Neuronal stem cell (in vitro differentiated cells): Measurements from ENCODE around the gene TRAF3.

ENCODE experiments used
- DNase-seq: peaks from one replicate; pipeline ENCODE4 v3.0.0-alpha.2; 2013; ENCODE audit warnings: low spot score
- H2AFZ ChIP-seq: one replicate; pipeline ENCODE4 v1.6.1; 2013; ENCODE audit warnings: mild to moderate bottlenecking, low read length, inconsistent platforms
- H2AK5ac ChIP-seq: 2 replicates; pipeline ENCODE4 v1.6.1; 2013; ENCODE audit warnings: low read depth, mild to moderate bottlenecking, inconsistent platforms, low read length, moderate library complexity, mixed read lengths
- H2BK120ac ChIP-seq: 2 replicates; pipeline ENCODE4 v1.6.1; 2013; ENCODE audit warnings: low read depth, mild to moderate bottlenecking, inconsistent platforms, low read length, moderate library complexity, mixed read lengths
- H2BK12ac ChIP-seq: one replicate; pipeline ENCODE4 v1.6.1; 2013; ENCODE audit warnings: low read length, inconsistent platforms
- H2BK15ac ChIP-seq: 2 replicates; pipeline ENCODE4 v1.6.1; 2013; ENCODE audit warnings: mild to moderate bottlenecking, low read length, inconsistent platforms, mixed read lengths
- H2BK5ac ChIP-seq: one replicate; pipeline ENCODE4 v1.6.1; 2013; ENCODE audit warnings: inconsistent platforms, mild to moderate bottlenecking, low read length, moderate library complexity
- H3K14ac ChIP-seq: one replicate; pipeline ENCODE4 v1.6.1; 2013; ENCODE audit warnings: low read length, inconsistent platforms
- H3K18ac ChIP-seq: 2 replicates; pipeline ENCODE4 v1.6.1; 2013; ENCODE audit warnings: low read length, inconsistent platforms
- H3K23ac ChIP-seq: 2 replicates; pipeline ENCODE4 v1.6.1; 2013; ENCODE audit warnings: low read depth, mild to moderate bottlenecking, mixed read lengths, low read length, inconsistent platforms; ENCODE audit not compliant: poor library complexity
- H3K27ac ChIP-seq: replicated peaks from 3 replicates; pipeline ENCODE4 v1.5.1; 2013; ENCODE audit warnings: low read length, inconsistent platforms
- H3K27me3 ChIP-seq, 3 experiments: 2 replicates each; pipeline ENCODE4 v1.6.1; 2013; ENCODE audit warnings: low read length in 3 of 3, mild to moderate bottlenecking in 2 of 3, inconsistent platforms in 1 of 3, low read depth in 1 of 3, mixed read lengths in 1 of 3, moderate library complexity in 1 of 3; ENCODE audit not compliant: control insufficient read depth in 3 of 3, insufficient read depth in 3 of 3
- H3K36me3 ChIP-seq, 2 donors: replicated peaks in 1 of 2; 2 replicates each; pipeline ENCODE4 v1.6.1; 2013; ENCODE audit warnings: low read length in 2 of 2; ENCODE audit not compliant: control insufficient read depth in 2 of 2, insufficient read depth in 2 of 2
- H3K4ac ChIP-seq: 2 replicates; pipeline ENCODE4 v1.6.1; 2013; ENCODE audit warnings: inconsistent platforms, mild to moderate bottlenecking, low read length, moderate library complexity
- H3K4me1 ChIP-seq, 2 donors: 1 replicate in 1 of 2; 2 replicates in 1 of 2; pipeline ENCODE4 v1.6.1; 2013; ENCODE audit warnings: low read length in 2 of 2, low read depth in 1 of 2; ENCODE audit not compliant: control insufficient read depth in 2 of 2, insufficient read depth in 1 of 2
- H3K4me2 ChIP-seq: one replicate; pipeline ENCODE4 v1.6.1; 2013; ENCODE audit warnings: mild to moderate bottlenecking, low read length, inconsistent platforms; ENCODE audit not compliant: insufficient read depth, poor library complexity, severe bottlenecking
- H3K4me3 ChIP-seq, 2 donors: 2 replicates each; pipeline ENCODE4 v1.5.1; 2013; ENCODE audit warnings: low read length in 2 of 2, mild to moderate bottlenecking in 2 of 2, inconsistent platforms in 1 of 2, moderate library complexity in 1 of 2
- H3K79me1 ChIP-seq: one replicate; pipeline ENCODE4 v1.6.1; 2013; ENCODE audit warnings: low read depth, mild to moderate bottlenecking, inconsistent platforms, low read length, moderate library complexity
- H3K9ac ChIP-seq: one replicate; pipeline ENCODE4 v1.6.1; 2013; ENCODE audit warnings: mild to moderate bottlenecking, low read depth, low read length, inconsistent platforms; ENCODE audit not compliant: poor library complexity
- H3K9me3 ChIP-seq, 2 donors: replicated peaks in 1 of 2; 2 replicates each; pipeline versions ENCODE3 to v1.6.1; 2013; ENCODE audit warnings: low read length in 2 of 2, mild to moderate bottlenecking in 2 of 2, inconsistent platforms in 1 of 2, low read depth in 1 of 2, mixed read lengths in 1 of 2, moderate library complexity in 1 of 2; ENCODE audit not compliant: control insufficient read depth in 2 of 2, insufficient read depth in 1 of 2
- H4K8ac ChIP-seq: one replicate; pipeline ENCODE4 v1.6.1; 2013; ENCODE audit warnings: low read depth, mild to moderate bottlenecking, inconsistent platforms, low read length, moderate library complexity
- H4K91ac ChIP-seq: one replicate; pipeline ENCODE4 v1.6.1; 2013; ENCODE audit warnings: low read length, low read depth, mild to moderate bottlenecking, inconsistent platforms; ENCODE audit not compliant: poor library complexity
- WGBS, 2 donors: extraction: QIAGEN DNeasy Blood & Tissue Kit; methylation state at CpG; one replicate each; pipeline ENCODE4 v1.1.7; 2013; ENCODE audit warnings: missing lambda C conversion rate in 2 of 2, mixed read lengths in 1 of 2; ENCODE audit not compliant: insufficient read length in 2 of 2, insufficient replicate concordance in 1 of 2; ENCODE audit errors: extremely low coverage in 2 of 2; 5-methylcytosine and 5-hydroxymethylcytosine counted together

Gene TRAF3

GRCh38 chr14:102804858-102805257 is 27.6 kb downstream of the TRAF3 start:
- H2BK120ac ChIP-seq: no peak overlapping the region
- H2AFZ ChIP-seq: no peak overlapping the region
- no peak overlapping the region for H3K14ac ChIP-seq
- no peaks in the 10 kb centered on the region for H3K36me3 ChIP-seq
- no peak overlapping the region for H2BK15ac ChIP-seq
- H2BK5ac ChIP-seq: no peak overlapping the region
- no peak overlapping the region for H3K4me2 ChIP-seq
- no peak overlapping the region for H3K4ac ChIP-seq
- H4K91ac ChIP-seq: no peak overlapping the region
- no peak overlapping the region for H3K18ac ChIP-seq
- no peak overlapping the region for H2BK12ac ChIP-seq
- H3K27me3 ChIP-seq: no peaks in the 10 kb centered on the region
- H3K9ac ChIP-seq: no peak overlapping the region
- H2AK5ac ChIP-seq: no peak overlapping the region
- H3K4me3 ChIP-seq: no peak overlapping the region
- no peak overlapping the region for H3K23ac ChIP-seq
- no peak for DNase-seq
- H3K4me1 ChIP-seq: peaks cover 0 to 2% of the 10 kb centered on the region in 2 donors
- H3K27ac ChIP-seq: no peak overlapping the region
- no peak overlapping the region for H4K8ac ChIP-seq
- no peaks in the 10 kb centered on the region for H3K79me1 ChIP-seq
- no CpG with 5 or more reads among the region's 1 CpG for WGBS, 2 donors
- H3K9me3 ChIP-seq: peaks cover 0 to 4% of the 10 kb centered on the region in 2 donors

GRCh38 chr14:102805371-102805891 is 28.2 kb downstream of the TRAF3 start:
- no peak overlapping the region for H2BK15ac ChIP-seq
- H2AK5ac ChIP-seq: no peak overlapping the region
- H3K14ac ChIP-seq: no peak overlapping the region
- peaks cover 0 to 2% of the 10 kb centered on the region in 2 donors for H3K4me1 ChIP-seq
- no peak overlapping the region for H3K23ac ChIP-seq
- no peak overlapping the region for H4K8ac ChIP-seq
- H3K4me3 ChIP-seq: no peak overlapping the region
- no peak overlapping the region for H2BK120ac ChIP-seq
- H3K79me1 ChIP-seq: no peaks in the 10 kb centered on the region
- no CpG with 5 or more reads among the region's 9 CpGs for WGBS, 2 donors
- H2BK12ac ChIP-seq: no peak overlapping the region
- no peak overlapping the region for H2BK5ac ChIP-seq
- no peak overlapping the region for H4K91ac ChIP-seq
- no peak overlapping the region for H3K4me2 ChIP-seq
- H3K27ac ChIP-seq: no peak overlapping the region
- no peak overlapping the region for H3K4ac ChIP-seq
- no peaks in the 10 kb centered on the region for H3K27me3 ChIP-seq
- no peak overlapping the region for H3K18ac ChIP-seq
- no peak for DNase-seq
- H3K9ac ChIP-seq: no peak overlapping the region
- H2AFZ ChIP-seq: no peak overlapping the region
- peaks cover 0 to 4% of the 10 kb centered on the region in 2 donors for H3K9me3 ChIP-seq
- no peaks in the 10 kb centered on the region for H3K36me3 ChIP-seq

GRCh38 chr14:102805941-102806340 is 28.7 kb downstream of the TRAF3 start:
- H3K27me3 ChIP-seq: no peaks in the 10 kb centered on the region
- no peak overlapping the region for H2BK120ac ChIP-seq
- WGBS, 2 donors: no CpG with 5 or more reads among the region's 5 CpGs
- H3K4me2 ChIP-seq: no peak overlapping the region
- H3K4me3 ChIP-seq: no peak overlapping the region
- no peak overlapping the region for H2BK5ac ChIP-seq
- no peak overlapping the region for H2BK15ac ChIP-seq
- no peaks in the 10 kb centered on the region for H3K79me1 ChIP-seq
- no peak for DNase-seq
- H3K18ac ChIP-seq: no peak overlapping the region
- H3K14ac ChIP-seq: no peak overlapping the region
- H2BK12ac ChIP-seq: no peak overlapping the region
- H3K23ac ChIP-seq: no peak overlapping the region
- H3K9ac ChIP-seq: no peak overlapping the region
- H3K4me1 ChIP-seq: peaks cover 0 to 2% of the 10 kb centered on the region in 2 donors
- H4K91ac ChIP-seq: no peak overlapping the region
- H3K9me3 ChIP-seq: peaks cover 0 to 4% of the 10 kb centered on the region in 2 donors
- H2AK5ac ChIP-seq: no peak overlapping the region
- H3K27ac ChIP-seq: no peak overlapping the region
- H4K8ac ChIP-seq: no peak overlapping the region
- H2AFZ ChIP-seq: no peak overlapping the region
- no peaks in the 10 kb centered on the region for H3K36me3 ChIP-seq
- no peak overlapping the region for H3K4ac ChIP-seq

DNA sequence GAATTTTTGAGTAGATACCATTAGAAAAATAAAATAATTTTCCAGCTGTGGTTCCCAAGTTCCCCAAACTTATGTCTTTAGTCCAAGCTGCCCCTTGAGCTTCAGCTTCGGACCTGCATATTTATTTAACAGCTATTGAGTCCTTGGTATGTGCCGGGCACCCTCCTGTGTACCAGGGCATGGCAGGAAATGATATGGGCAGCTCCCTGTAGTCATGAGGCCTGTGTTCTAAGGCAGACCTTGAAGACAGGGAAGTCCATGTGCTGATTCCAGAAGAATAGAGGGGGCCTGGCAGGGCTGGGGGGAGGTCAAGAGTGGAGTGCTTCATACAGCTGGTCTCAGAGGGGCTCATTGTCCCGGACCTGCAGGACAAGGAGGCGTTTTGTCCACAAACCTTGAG is 29.2 kb downstream of the TRAF3 start:
- WGBS, 2 donors: no CpG with 5 or more reads among the region's 4 CpGs
- DNase-seq: no peak
- Histone ChIP-seq H2BK12ac (no peak overlapping the region), H3K4me3 (no peak overlapping the region), H2BK5ac (no peak overlapping the region), H2AFZ (no peak overlapping the region), H2BK120ac (no peak overlapping the region), H2BK15ac (no peak overlapping the region), H3K4ac (no peak overlapping the region), H4K91ac (no peak overlapping the region), H4K8ac (no peak overlapping the region), H3K9ac (no peak overlapping the region), H3K4me2 (no peak overlapping the region), H3K27me3 (no peaks in the 10 kb centered on the region), H3K23ac (no peak overlapping the region), H3K18ac (peak overlapping the region; percentile 12), H3K14ac (no peak overlapping the region), H3K4me1 (peaks cover 0 to 2% of the 10 kb centered on the region in 2 donors), H3K79me1 (no peaks in the 10 kb centered on the region), H3K9me3 (peaks cover 0 to 4% of the 10 kb centered on the region in 2 donors), H3K36me3 (no peaks in the 10 kb centered on the region), H3K27ac (no peak overlapping the region), H2AK5ac (no peak overlapping the region)
